ENCODE measurements around the gene IFT81.
"Not testable (repeated sequence)": the region's sequence is repeated elsewhere in the genome, so short reads cannot be mapped to it uniquely, and the experiment has no call there.

IFT81 gene

DNA sequence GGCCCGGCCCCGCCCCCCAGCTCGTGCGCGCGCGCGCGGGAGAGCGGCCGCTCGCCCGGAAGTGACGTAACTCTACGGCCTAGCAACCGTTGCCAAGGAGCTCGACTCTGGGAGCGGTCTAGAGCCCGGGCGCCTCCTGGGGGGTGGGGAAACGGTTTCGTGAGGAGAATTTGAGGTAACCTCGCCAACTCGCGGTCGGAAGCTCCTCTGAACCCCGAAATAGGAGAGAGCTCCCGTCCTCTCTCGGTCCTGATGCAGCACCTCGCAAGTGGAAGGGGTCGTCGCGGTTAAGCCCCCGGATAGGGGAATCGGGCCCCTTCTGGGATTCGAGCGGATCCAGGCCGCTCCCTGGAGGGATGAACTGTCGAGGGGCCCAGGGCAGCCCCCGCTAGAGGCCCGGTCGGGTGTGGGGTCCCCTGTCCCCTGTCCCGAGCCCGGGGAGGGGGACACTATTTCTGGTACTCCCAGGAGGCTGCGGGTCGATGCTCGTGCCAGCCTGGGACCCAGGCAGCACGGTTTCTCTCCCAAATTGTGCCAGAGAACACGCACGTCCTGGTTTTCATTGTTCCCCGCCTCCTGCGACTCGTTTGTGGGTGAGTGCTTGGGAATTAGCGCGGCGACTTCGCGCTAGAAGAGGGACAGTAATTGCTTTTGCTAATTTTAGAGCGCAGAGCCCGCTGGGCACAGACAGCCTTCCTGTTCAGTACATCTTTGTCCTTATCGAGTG lies at the start of gene IFT81:
IFT81 (plus strand) TSS at position 89 of the 727 bp plus-strand sequence. CDS start 3,024 bp downstream, outside the sequence.
- DNase-seq, result peak; percentile 97

DNA sequence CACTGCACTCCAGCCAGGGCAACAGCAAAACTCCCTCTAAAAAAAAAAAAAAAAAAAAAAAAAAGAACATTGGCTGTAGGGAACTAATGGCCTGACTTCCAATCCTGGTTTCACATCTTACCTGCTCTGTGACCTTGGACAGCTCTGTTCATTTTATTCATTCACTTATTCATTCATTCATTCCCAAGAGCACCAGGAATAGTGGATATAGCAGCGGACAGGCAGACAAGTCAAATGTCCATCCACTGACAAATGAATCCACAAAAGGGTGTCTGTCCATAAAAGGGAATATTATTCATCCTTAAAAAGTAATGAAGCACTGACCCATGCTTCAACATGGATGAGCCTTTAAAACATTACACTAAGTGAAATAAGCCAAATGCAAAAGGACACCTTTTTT lies 48.3 kb upstream of the IFT81 start:
- DNase-seq, result no peak

- DNase-seq, result no peak
These were observed 46.4 kb upstream of the IFT81 start for GRCh38 chr12:110077800-110078199.

GRCh38 chr12:110079477-110080400 lies 44.4 kb upstream of the IFT81 start:
- peak; percentile 91 for DNase-seq

DNA sequence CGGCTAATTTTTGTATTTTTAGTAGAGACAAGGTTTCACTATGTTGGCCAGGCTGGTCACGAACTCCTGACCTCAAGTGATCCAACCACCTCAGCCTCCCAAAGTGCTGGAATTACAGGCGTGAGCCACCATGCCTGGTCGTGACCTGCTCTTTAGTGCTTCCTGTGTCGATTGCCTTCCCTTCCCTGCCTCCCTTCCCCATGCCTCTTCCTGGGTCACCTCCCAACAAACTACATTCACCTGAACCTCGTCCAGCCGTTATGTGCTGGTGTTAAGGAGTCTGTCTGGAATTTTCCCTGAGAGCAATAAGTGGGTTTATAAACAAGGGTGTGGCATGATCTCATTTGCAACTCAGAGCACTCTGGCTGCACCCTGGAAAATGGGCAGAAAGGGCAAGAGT lies 43.7 kb upstream of the IFT81 start:
- DNase-seq, result no peak

DNA sequence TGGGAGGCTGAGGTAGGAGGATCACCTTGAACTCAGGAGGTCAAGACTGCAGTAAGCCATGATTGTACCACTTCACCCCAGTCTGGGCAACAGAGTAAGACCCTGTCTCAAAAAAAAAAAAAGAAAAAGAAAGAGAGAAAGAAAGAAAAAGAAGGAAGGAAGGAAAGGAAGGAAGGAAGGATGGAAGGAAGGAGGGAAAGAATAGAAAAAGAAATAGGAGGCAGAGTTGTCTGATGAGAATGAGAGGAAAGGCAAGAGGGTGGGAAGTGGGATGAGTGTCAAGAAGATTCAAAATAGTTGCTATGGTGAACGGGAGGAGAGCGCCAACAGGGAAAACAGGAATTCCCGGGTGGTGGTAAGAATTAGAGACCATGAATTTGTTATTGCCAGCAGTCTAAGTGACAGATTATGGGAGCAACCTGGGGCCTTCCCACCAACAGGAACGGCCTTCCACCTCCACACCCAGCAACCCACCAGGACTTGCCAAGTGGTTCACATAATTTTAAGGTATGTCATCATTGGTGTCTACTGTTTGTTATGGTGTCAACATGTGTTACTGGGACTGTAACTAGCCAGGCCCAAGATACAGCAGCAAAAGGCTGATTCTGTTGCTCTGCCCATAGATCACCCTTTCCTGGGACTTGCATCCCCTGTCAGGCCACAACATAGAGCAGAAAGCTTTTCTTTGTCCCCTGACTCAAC lies 39.7 kb upstream of the IFT81 start:
- DNase-seq, result no peak

GRCh38 chr12:110088216-110088615 lies 35.9 kb upstream of the IFT81 start:
- DNase-seq, result not testable (repeated sequence)

DNA sequence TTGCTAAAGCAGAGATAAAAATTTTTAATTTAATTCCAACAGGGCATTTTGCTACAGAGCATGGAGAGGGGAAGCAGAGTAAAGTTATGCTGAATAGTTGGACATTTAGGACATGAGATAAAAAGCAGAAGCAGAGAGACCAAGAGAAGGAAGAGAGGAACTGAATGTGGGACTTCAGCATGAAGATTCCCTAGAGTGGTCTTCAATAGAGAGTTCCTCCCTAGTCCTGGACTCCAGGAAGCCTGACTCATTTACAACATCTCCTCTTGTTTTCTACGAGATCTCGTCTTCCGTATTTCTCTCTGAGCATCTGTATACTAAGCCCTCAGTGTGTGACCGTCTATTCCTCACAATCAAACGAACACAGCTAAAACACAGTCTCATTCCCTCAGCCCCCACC lies 35.2 kb upstream of the IFT81 start:
- no peak for DNase-seq

DNA sequence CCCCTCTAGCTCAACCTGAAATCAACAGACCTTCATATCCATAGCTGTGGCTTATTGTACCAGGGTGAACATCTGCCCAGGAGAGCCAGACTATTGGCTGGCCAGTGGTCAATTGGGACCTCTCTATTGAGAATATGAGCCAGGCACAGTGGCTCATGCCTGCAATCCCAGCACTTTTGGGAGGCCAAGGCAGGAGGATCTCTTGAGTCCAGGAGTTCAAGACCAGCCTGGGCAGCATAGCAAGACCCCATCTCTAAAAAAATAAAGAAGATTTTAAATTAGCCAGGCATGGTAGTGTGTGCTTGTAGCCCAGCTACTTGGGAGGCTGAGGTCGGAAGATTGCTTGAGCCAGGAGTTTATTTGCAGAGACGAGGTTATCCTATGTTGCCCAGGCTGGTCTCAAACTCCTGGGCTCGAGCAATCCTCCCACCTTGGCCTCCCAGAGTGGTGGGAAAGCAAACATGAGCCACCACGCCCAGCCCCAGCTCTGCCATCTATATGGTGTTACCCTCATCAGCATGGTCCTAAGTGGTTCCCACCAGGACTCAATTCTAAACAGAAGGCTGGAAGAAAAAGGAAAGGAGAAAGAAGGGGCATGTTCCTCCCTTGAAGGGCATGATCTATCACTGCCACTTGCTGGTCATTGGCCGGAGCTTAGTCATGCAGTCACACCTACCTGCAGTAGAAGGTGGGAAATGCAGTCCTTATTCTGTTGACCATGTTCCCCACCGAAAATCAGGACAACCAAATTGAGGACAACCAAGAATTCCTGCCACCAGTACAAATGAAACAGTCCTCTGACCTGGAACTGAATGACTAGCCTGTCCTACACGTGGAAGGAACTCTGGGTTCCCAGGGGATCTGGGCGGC lies 33.7 kb upstream of the IFT81 start:
- DNase-seq, result no peak

DNA sequence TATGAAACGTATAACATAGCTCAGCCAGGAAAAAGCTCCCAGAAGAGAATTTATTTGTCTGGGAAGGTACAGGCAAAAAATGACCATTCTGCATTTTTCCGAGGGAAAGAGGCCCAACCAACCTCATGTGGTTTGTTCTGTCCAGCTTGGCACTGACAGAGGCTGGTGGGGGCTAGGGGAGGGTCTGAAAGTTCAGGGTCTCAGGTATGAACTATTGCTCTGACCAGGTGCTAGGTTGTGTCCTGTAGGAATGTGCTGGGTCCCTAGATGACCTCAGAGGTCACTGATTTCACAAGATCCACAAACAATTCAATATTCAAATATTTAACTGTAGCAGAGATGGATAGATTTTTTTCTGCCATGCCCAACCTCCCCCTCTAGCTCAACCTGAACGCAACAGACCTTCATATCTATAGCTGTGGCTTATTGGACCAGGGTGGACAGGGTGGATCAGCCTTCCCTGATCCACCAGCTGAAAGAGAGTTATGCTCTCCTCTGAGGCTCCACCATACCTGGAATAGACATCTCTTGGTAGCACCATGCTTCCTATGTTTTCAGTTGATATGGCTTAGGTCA lies 32.9 kb upstream of the IFT81 start:
- DNase-seq, result no peak

- no peak for DNase-seq
These were observed 30.4 kb upstream of the IFT81 start for GRCh38 chr12:110093631-110094311.

DNA sequence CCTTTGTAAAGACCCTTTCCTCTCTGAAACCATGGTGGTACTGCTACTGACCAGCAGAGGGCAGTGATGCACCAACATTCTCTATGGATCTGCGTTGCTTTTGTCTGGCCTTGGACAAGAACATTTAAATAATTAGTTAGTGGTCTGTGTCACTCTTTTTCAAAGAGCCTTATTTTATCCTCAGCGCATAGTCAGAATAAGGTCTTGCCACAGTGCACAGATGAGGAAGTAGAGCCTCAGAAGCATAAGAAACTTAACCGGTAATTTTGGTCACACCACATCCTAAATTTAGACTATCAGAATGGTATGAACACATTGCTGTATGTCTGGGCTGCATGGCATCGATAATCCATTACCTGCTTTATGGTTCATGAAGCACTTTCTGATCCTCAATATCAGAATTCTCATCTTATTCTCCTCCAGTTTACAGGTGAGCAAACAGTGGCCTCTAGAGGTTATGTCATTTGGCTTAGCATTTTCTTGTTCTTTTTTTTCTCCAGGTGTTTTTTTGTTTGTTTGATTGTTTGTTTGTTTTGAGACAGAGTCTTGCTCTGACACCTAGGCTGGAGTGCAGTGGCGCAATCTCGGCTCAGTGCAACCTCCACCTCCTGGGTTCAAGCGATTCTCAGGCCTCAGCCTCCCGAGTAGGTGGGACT lies 23.7 kb upstream of the IFT81 start:
- DNase-seq, result peak; percentile 75

- DNase-seq, result peak; percentile 46
These were observed 21.9 kb upstream of the IFT81 start for GRCh38 chr12:110102255-110102654.

- no peak for DNase-seq
These were observed 19.7 kb upstream of the IFT81 start for GRCh38 chr12:110104188-110105094.

GRCh38 chr12:110105159-110105558 lies 19.0 kb upstream of the IFT81 start:
- DNase-seq, result no peak

DNA sequence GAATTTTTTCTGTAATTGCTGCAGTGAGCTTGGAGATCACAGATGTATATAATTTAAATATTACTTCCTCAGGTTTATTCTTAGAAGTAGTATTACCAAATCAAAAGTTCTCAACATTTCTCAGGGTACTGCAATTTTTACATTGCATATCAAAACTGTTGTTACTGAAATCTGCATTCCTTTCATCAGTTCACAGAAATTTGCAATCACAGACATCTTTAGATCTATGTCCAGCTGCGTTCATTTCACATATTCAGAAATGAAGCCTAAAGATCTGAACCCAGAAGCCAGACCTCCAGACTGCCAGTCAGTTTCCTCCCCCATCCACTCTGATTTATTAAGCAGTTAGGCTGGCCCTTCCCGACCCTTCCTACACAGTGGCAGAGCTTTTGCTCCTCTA lies 18.2 kb upstream of the IFT81 start:
- DNase-seq, result no peak

DNA sequence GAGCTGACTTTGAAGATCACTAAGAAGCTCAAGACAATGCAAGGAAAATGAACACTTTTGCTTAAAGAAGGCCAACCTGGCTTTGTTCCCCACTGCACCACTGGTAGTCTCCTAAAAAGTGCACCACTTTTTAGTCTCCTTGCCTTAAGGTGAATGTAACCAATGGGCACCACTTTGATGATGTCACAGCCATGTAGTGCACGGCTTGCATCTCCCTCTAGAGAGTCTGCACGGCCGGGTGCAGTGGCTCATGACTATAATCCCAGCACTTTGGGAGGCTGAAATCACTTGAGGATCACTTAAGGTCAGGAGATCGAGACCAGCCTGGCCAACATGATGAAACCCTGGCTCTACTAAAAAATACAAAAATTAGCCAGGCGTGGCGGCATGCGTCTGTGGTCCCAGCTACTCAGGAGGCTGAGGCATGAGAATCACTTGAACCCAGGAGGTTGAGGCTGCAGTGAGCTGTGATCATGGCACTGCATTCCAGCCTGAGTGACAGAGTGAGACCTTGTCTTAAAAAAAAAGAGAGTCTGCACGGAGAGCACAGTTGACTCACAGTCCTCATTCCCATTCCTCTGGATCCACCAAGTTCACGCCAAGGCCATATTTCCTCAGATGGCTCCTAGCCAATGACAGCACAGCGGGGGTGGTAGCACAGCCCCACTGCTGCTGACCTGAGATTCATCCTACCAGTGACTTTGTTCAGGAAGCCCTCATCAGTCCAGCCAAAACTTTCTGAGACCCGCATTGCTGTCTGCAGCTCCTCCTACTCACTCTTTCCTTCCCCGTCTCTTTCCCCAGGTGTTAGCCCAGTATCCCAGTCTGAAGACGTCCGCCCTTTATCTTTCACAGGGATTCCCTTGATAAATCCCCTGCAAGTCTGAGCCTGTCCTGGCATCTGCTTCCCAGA lies 16.5 kb upstream of the IFT81 start:
- DNase-seq, result no peak

GRCh38 chr12:110108309-110109036 lies 15.7 kb upstream of the IFT81 start:
- DNase-seq, result no peak

All from CD4-positive, alpha-beta T cell treated with Interleukin-17A for 1 hour (primary cell).